D721Med (cell line): ENCODE measurements around the gene SYCE3.

Experiments used
- DNase-seq: peaks from one replicate; pipeline ENCODE4 v3.0.0; 2011; ENCODE audit warnings: low spot score; ENCODE audit not compliant: insufficient read length
- FAIRE-seq: peaks from 2 replicates; lab custom pipeline; 2011; peaks lifted over from hg19 to GRCh38; lab: Jason Lieb, UNC
- TF ChIP-seq, protein P1 (sequence below): IDR thresholded peaks from 2 replicates; pipeline ENCODE4 v1.5.1; 2012; ENCODE audit warnings: mild to moderate bottlenecking, control low read depth; ENCODE audit not compliant: insufficient read depth; ENCODE audit errors: missing control alignments

Gene SYCE3

DNA sequence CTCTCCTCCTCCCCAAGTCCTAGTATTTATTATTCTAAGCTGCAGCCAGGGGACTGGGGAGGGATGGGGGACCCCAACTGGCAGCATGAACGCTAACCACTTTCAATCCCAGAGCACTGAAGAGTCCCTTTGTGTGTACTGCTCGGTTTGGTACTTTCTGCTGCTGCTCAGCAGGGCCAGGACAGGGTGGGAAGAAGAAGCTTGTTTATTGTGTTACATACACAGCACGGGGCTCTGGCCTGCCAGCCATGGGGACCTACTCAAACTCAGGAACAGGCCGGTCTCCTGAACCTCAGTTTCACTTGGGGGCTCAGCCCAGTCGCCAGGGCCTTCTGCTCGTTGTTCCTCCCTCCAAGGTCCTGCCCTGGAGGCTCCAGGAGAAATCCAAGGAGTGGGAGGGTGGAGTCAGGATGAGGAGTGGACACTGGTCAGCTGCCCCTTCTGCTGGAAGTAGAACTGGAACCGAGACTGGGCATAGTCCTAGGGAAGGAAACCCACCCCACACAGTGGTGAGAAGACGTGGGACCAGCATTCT is 16.1 kb upstream of the SYCE3 start:
- TF ChIP-seq, protein P1, sequence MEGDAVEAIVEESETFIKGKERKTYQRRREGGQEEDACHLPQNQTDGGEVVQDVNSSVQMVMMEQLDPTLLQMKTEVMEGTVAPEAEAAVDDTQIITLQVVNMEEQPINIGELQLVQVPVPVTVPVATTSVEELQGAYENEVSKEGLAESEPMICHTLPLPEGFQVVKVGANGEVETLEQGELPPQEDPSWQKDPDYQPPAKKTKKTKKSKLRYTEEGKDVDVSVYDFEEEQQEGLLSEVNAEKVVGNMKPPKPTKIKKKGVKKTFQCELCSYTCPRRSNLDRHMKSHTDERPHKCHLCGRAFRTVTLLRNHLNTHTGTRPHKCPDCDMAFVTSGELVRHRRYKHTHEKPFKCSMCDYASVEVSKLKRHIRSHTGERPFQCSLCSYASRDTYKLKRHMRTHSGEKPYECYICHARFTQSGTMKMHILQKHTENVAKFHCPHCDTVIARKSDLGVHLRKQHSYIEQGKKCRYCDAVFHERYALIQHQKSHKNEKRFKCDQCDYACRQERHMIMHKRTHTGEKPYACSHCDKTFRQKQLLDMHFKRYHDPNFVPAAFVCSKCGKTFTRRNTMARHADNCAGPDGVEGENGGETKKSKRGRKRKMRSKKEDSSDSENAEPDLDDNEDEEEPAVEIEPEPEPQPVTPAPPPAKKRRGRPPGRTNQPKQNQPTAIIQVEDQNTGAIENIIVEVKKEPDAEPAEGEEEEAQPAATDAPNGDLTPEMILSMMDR: no peak
- DNase-seq: no peak
- FAIRE-seq: no peak

DNA sequence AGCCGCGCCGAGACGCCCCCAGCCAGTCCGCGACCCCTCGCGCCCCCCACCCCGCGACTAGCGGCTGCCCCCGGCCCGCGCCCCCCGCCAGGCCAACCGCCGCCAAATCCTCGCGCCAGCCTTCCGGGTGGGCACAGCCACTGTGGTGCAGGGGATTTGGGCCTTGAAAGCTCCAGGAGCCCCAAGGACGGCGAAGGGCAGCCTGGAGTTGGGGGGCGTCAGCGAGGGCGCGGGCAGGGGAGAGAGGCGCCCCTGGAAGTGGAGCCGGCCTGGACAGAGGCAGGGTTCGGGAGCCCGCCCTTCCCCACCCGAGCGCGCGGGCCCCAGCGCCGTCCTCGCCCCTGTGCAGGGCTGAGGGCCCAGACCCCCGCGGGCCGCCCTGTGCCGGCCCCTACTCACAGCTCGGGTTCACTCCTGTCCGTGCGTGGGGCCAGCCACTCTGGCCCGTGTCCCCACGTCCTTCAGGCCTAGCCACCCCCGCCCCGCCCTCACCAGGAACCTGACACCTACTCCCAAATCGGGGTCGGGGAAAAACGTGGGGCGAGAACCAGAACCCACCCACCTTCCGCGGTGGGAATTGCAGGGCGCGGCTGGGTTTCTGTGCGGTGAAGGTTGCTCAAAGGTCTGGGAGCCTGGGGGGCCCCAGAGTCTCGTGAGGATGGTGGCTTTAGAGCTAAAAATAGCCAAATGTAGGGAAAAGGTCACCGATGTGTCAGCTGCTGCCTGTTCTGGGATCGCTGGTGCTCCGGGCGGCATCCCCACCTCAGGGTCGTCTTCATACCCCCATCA is 15.5 kb upstream of the SYCE3 start, which contains the start of gene CPT1B:
Gene CPT1B, minus strand, starts transcription at position 441 of the 789 bp plus-strand sequence. CDS start 512 bp downstream, outside the sequence.
- FAIRE-seq: no peak
- TF ChIP-seq, protein P1: no peak
- DNase-seq: no peak

DNA sequence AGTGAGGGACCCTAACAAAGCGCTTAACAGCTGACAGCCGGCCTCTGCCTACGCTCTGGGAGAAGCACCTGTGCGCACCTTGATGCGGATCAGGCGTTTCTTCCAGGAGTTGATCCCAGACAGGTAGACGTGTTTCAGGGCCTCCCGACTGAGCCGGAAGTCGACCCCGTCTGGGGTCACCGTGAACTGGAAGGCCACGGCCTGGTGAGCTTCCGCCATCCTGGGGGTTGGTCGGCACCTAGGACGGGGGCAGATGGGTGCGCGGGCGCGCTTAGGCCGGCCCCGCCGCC is 14.9 kb upstream of the SYCE3 start:
- FAIRE-seq (no peak), DNase-seq (no peak)
- TF ChIP-seq, protein P1: no peak

DNA sequence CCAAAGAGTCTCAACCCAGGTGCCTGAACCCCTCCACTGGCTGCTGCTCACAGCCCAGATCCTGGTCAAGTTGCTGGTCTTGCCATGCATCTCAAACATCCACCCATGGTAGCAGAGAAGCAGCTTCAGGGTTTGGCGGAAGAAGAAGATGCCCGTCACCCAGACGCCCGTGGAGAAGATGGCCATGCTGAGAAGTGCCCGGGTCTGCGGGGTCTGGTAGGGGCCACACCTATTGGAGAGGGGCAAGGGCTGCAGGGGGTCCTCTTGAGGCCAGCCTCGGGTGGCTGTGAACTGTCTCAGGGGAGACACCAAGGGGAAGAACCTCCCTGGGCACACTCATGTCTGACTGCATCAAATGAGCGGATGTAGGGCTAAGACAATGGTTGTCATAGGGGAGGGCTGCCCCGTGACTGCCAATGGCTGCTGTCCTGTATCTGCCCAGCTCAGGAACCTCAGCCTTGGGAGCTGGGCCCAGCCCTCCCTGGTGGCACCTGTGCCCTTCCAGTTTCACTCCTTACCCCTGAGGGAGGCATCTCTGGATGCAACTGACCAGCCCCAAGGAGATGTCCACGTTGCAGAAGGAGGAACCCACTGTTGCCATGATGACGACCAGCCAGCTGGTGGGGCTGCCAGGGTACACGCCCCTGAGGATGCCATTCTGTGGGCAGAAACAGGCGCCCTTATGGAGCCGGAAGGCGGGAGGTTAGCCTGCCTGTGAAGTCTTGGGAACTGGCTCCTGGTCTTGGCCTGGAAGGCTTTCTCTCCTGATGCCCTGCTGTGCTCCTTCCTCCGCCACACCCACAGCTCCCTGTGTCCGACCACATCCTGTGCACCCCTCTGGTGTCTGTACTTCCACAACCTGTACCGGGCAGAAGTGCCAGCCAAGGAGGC is 14.3 kb upstream of the SYCE3 start:
- TF ChIP-seq, protein P1: no peak
- FAIRE-seq: no peak
- no peak for DNase-seq

DNA sequence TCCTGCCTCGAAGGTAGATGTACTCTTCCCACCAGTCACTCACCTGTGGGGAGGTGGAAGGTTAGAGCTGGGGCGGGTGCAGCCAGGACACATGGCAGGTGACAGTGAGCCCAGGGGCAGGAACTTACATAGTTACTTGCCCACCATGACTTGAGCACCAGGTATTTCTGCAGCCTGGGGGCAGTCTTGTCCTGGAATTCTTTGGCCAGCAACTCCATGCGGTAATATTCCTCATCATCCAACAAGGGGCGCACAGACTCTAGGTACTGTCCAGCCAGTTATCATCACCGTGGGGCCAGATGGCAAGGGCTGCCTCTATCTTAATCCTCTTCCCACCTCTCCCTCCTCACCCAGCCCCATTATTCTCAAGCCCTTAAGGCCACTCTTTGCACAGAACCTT is 13.4 kb upstream of the SYCE3 start:
- TF ChIP-seq, protein P1: peak; percentile 68
- FAIRE-seq (no peak), DNase-seq (peak; percentile 49)

DNA sequence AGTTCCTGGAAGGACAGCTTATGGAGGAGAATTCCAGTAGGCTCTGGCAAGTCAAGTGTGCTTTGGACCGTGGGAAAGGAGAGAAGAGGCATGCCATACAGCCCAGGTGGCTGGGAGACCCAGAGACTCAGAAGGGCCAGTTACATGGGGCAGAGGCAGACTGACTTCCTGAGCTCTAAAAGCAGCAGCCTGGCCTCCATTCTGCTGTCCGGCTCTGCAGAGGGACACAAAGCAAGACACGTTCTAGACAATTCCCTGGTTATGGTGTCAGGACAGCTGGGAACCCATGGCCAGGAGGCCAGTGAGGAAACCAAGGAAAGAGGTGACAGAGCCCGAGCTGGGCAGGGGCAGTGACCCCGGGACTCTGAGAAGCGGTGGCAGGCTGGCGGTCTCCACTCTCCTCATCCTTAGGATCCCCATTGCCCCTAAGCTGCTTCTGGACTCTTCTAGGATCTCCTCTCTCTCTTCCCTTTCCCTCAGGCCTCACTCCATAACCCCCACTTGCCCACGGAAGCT is 12.8 kb upstream of the SYCE3 start:
- FAIRE-seq (no peak), DNase-seq (no peak)
- TF ChIP-seq, protein P1: no peak
